Activated CD8-positive, alpha-beta memory T cell treated with anti-CD3 and anti-CD28 coated beads, Interleukin-2, amount 50 U/mL, for 48 hours (primary cell): ENCODE results near the gene MIGA2.
"Not testable (repeated sequence)": the region's sequence is repeated elsewhere in the genome, so short reads cannot be mapped to it uniquely, and the experiment has no call there.

ENCODE experiments used
- DNase-seq: peaks from one replicate; pipeline ENCODE4 v3.0.0-alpha.2; 2020

The MIGA2 gene

DNA sequence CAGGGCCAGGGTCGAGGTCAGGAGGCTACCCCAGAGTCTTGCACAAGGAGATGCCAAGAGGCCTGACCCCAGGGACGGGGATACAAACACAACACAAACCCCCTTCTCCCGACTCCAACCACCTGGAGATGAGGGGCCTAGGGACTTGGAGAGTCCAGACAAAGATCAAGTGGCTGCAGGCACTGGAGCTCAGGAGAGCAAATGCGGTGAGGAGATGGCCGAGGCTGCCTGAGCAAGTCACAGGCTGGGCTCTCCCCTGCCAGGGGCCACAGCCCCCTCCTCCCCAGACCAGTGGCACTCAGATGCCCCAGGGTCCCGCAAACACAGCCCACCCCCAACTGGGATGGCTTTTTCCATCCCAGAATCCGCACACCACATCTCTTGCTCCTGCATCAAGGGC, 24.1 kb upstream of the MIGA2 start:
- no peak for DNase-seq

DNA sequence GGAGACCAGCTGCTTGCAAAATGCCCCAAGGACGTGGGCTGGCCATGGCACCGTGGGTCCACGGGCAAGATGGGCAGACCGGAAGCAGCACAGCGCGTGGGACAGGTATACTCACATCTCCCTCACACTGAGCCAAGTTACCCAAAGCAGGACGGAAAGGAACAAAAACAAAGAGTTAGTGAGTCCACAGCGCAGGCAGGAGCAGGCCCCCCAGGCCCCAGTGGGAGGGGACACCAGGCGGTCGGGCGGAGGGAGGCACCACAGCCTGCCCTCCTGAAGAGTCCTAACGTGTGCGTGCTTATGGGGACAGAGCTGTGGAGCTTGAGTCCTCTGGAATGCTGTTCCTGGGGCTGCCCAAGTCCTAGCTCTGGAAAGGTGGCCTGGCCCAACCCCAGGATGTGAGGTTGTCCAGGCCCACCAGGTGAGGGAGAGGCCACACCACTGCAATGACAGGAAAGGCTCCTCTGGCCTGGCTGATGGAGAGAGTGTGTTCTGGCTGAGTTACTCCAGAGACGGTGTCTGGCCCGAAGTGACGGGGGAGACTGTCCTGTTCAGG, 23.5 kb upstream of the MIGA2 start:
- no peak for DNase-seq

DNA sequence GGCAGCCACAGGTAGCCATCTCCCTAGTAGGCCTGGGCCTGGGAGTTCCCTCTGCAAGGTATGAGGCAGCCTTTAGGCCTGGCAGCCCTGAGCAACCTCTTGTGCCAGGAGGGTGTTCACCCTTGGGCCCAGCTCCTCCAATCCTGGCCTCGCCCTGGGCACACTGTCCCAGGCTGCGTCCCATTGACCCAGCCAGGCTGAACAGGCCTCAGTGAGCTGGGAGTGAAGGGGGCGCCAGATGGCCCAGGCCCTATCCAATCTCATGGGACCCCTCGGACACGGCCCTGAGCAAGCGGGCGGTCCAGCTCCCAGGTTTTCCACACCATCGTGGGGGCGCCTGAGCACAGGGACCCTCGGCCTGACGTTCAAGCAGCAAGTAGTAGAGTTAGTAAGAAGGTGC, 22.8 kb upstream of the MIGA2 start:
- no peak for DNase-seq

DNA sequence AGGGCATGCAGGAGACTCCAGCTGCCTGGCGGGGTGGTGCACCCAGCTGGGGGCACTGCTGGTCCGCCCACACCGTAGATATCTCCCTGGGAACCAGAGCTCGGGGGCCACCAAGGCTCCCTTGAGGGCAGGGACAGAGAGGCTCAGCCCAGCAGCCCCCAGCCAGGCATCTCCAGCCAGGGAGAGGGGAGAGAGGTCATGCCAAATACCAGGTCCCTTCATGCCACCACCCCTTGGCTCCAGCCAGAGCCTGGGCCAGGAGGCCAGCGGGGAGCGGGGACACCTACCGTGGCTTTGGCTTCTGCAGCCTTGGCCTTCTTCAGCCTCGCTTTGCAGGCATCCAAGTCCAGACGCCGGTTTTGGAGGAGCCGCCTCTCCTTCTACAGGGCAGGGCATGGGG, 22.3 kb upstream of the MIGA2 start:
- no peak for DNase-seq

DNA sequence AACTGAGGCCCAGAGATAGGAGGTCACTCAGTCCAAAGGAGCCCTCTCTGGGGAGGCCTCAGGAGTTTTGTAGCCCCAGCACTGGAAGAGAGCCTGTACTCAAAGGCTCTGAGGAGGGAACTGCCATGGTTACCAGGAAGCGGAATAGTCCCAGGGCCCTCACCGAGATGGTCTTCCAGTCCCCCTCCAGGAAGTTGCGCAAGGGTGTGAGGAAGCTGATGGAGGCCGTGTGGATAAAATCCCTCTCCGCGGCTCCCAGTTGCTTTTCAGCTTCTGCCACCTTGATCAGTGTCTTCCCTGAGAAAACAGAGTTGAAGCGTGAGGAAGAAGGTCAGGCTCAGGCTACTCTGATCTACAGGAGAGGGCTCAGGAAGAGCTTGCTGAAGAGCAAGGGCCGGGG, 21.8 kb upstream of the MIGA2 start:
- no peak for DNase-seq

DNA sequence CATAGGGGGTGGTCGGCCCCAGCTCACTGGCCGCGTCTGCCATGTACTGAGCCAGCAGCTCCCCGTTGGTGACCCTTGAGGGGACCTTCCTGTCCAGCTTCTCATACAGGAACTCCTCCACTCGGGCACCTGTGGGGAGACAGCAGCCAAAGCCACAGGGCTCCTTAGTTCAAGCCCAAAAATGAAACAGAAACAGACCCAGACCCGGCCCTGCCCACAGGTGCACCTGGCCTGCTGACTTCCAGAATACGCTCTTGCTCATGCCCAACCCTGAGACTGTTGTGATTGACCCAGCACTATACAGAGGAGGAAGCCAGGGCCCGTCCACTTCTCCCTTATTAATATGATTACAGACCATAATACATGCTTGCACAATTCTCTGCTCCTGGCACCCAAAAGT, 15.3 kb upstream of the MIGA2 start:
- DNase-seq = no peak

- no peak for DNase-seq
Measured at GRCh38 chr9:129022037-129022436, 14.4 kb upstream of the MIGA2 start.

DNA sequence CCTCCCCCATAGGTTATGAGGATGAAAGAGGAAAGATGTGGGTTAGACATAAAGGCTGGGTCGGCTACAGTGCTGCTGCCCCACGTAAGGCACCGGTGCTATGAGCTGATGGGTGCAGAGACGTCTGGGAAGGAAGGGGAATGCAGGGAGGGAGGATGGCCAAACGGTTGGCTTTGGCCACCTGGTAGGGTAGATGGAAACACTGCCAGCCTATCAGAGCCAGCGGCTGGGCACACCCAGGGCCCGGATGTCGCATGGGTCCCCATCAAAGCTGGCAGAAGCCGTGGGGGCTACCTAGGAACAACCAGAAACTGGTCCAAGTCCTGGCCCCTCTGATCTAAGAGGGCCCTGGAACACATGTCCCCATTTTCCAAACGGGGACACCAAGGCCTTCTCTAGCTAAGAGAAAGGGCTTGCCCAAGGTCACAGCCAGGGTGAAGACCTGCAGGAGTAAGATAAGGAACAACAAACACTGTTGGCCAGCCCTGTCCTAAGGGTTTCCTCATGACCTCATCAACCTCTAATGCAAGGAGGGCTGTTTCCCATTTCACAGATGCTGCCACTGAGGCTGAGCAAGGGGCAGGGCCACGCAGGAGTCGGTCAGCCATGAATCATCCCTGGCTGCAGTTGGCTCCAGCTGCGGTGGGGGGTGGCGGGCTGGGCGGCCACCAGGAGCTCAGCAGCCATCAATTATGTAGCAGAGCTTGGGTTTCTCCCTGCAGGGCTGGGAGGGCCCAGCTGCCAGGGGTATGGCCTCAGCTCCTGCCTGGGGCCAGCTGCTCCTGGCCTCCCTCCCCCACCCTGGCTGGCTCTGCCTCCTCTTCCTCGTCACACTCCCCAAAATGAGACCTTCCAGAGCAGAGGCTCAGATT, 13.2 kb upstream of the MIGA2 start:
- DNase-seq = no peak

- no peak for DNase-seq
Measured at GRCh38 chr9:129023908-129024233, 12.6 kb upstream of the MIGA2 start.

GRCh38 chr9:129026442-129027223, 9.8 kb upstream of the MIGA2 start:
- no peak for DNase-seq

- DNase-seq = no peak
Measured at GRCh38 chr9:129027224-129027684, 9.2 kb upstream of the MIGA2 start.

DNA sequence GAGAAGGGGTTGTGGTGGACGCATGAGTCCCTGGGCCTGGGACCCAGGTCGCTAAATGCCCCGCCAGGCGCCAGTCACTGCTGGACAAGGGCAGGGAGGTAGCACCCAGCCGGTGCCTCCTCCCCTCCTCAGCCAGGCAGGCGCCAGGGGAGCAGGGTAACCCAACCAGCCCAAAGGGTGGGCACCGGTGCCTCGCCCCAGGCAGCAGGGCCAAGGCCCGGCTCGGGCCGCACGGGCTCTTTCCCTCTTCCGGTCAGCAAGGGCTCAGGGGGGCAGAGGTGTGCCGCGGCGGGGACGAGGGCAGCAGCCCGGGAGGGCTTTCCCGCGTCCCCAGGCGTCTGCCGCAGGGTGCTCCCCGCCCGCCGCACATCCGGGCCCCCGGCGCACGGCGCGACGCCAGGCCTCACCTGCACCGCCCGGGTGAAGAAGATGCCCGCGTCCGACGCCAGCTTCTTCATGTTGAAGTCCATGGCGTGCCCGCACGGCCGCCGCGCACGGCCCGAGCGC, 8.7 kb upstream of the MIGA2 start:
- DNase-seq = no peak

DNA sequence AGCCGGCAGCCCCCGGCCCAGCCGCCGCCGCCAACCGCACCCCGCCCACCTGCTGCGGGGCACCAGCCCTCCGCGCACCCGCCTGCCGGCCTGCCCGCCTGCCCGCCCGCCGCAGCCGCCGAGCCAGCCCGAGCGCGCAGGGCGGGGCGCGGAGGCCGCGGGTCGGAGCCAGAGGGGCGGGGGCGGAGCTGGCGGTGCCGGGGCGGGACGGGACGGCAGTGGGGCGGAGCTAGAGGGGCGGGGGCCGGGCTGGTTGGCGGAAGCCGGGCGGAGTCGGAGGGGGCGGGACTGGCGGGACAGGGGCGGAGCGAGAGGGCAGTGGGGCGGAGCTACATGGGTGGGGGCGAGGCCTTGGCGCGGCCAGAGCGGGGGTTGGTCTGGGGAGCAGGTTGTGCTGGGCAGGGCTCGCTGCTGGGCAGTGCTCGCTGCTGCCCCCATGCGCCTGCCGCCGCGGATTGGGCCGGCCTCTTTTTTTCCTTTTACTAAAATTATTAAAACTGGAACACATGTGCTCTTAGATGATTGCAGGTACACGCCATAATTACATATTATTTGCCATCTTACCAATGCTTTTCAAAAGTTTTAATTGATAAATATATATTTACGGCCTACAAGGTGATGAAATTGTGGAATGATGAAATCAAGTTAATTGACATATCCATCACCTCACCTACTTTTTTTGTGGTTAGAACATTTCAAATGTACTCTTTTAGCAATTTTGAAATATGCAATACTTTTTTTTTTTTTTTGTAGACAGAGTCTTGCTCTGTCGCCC, 8.0 kb upstream of the MIGA2 start, which contains the start of gene SH3GLB2:
Gene SH3GLB2 (minus strand): TSS at position 140 of the 775 bp plus-strand sequence. CDS start 177 bp downstream, outside the sequence.
- peak; percentile 99 for DNase-seq

- no peak for DNase-seq
Measured at GRCh38 chr9:129030191-129030590, 6.2 kb upstream of the MIGA2 start.

GRCh38 chr9:129031514-129031913, 4.9 kb upstream of the MIGA2 start:
- no peak for DNase-seq

- no peak for DNase-seq
Measured at GRCh38 chr9:129032541-129033159, 3.8 kb upstream of the MIGA2 start.

- DNase-seq = no peak
Measured at GRCh38 chr9:129033216-129033615, 3.2 kb upstream of the MIGA2 start.

GRCh38 chr9:129035838-129036237, 588 bp upstream of the MIGA2 start:
- not testable (repeated sequence) for DNase-seq

GRCh38 chr9:129036923-129037766, 719 bp downstream of the MIGA2 start:
- peak; percentile 59 for DNase-seq

- DNase-seq = no peak
Measured at GRCh38 chr9:129037767-129038098, 1.3 kb downstream of the MIGA2 start.

DNA sequence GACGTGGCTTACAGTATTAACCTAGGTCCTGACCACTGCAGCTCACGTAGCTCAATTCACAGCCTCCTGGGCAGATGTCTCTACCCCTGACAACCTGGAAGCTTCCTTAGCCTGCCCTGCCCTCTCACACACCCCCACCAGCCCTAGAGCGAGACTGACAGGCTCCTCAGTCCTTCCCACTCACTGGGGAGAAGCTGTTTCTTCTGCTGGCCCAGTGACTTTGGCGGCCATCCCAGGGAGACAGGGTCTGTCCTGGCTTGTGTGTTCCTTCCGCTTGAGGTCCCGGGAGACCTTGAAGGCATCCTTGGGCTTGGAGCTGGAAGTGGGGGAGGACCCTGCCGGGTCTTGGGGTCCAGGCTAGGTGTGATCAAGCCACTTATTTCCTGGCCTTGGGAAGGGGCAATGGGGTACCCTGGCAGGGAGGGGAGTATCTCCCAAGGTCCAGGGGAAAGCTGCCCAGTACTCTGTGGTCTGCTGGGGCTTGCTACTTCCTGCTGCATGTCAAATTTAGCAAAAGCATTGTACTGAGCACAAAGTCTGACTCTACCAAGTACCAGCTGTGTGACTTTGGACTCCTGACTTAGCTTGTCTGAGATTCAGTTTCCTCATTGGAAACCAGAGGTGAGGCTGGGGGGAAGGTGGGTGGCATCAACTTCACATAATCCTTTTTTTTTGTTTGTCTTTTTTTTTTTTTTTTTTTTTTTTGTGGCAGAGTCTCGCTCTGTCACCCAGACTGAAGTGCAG, 1.9 kb downstream of the MIGA2 start:
- DNase-seq = no peak
